K562 (cell line): ENCODE results near the gene NODAL. TPM values are rescaled to one million over a fixed set of nuclear protein-coding genes. Genes with fewer than 3 reads are reported as not detected.

Experiments used
- ARID1B ChIP-seq: fragments of 450-650 bp; IDR thresholded peaks from 2 replicates; pipeline ENCODE4 v1.6.1; 2016; ENCODE audit warnings: antibody characterized with exemption, mild to moderate bottlenecking, inconsistent platforms
- CBX3 ChIP-seq, 2 experiments: IDR thresholded peaks; 1 replicate in 1 of 2; 2 replicates in 1 of 2; pipeline ENCODE4 v1.6.1; 2012; ENCODE audit warnings: inconsistent platforms in 2 of 2, low read length in 2 of 2, borderline replicate concordance in 1 of 2, control low read depth in 1 of 2
- CREB5 ChIP-seq: fragments of 250-450 bp; sonication (Bioruptor Pico); IDR thresholded peaks from 2 replicates; pipeline ENCODE4 v1.5.0; 2020; ENCODE audit warnings: mild to moderate bottlenecking
- ETS1 ChIP-seq: conservative IDR thresholded peaks from 2 replicates; pipeline ENCODE4 v1.6.1; 2011; ENCODE audit warnings: low read depth, mild to moderate bottlenecking, low read length; ENCODE audit not compliant: control insufficient read depth
- FOXA3 ChIP-seq, 2 experiments: fragments of 450-650 bp in 1 of 2; sonication (generic) in 1 of 2; formaldehyde crosslinking; IDR thresholded peaks in 1 of 2; conservative IDR thresholded peaks in 1 of 2; 2 replicates each; pipeline versions ENCODE4 v1.4.0 to v1.8.0; 2020 to 2022; ENCODE audit warnings: mild to moderate bottlenecking in 2 of 2, missing genetic modification reagents in 1 of 2
- FOXK1 ChIP-seq: sonication (generic); formaldehyde crosslinking; IDR thresholded peaks from 2 replicates; pipeline ENCODE4 v1.8.0; 2022; ENCODE audit warnings: missing genetic modification reagents, mild to moderate bottlenecking, borderline replicate concordance
- GABPB2 ChIP-seq: fragments of 250-450 bp; sonication (Bioruptor Pico); conservative IDR thresholded peaks from 2 replicates; pipeline ENCODE4 v1.5.1; 2021; ENCODE audit warnings: mild to moderate bottlenecking
- KHSRP ChIP-seq: fragments of 450-650 bp; IDR thresholded peaks from 2 replicates; pipeline ENCODE4 v1.6.1; 2017
- MNT ChIP-seq, 2 experiments: fragments of 450-650 bp; conservative IDR thresholded peaks; 2 replicates each; pipeline ENCODE4 v1.6.1; 2017; ENCODE audit warnings: mild to moderate bottlenecking in 2 of 2, moderate library complexity in 2 of 2
- PREB ChIP-seq: sonication (generic); formaldehyde crosslinking; IDR thresholded peaks from 2 replicates; pipeline ENCODE4 v1.8.1; 2023; ENCODE audit warnings: mild to moderate bottlenecking, missing genetic modification reagents
- RNF2 ChIP-seq: sonication (generic); IDR thresholded peaks from 2 replicates; pipeline ENCODE4 v1.6.1; 2016
- SAFB ChIP-seq: fragments of 200-400 bp; formaldehyde crosslinking; IDR thresholded peaks from 2 replicates; pipeline ENCODE4 v1.6.1; 2017; ENCODE audit warnings: low read depth, low read length, borderline replicate concordance
- SAP30 ChIP-seq: fragments of 200-600 bp; sonication (generic); IDR thresholded peaks from 2 replicates; pipeline ENCODE4 v1.6.1; 2012; ENCODE audit warnings: borderline replicate concordance, low read depth, mild to moderate bottlenecking, moderate library complexity, low read length, control low read depth, inconsistent platforms; ENCODE audit not compliant: insufficient read depth, poor library complexity, severe bottlenecking
- VEZF1 ChIP-seq: fragments of 200-800 bp; sonication (Bioruptor generic); IDR thresholded peaks from 2 replicates; pipeline ENCODE4 v1.6.1; 2017; ENCODE audit warnings: missing genetic modification characterization, missing compliant biosample characterization
- ZNF253 ChIP-seq: fragments of 250-450 bp; sonication (Bioruptor Pico); conservative IDR thresholded peaks from 2 replicates; pipeline ENCODE4 v1.6.1; 2021; ENCODE audit warnings: mild to moderate bottlenecking
- ZNF263 ChIP-seq: sonication (generic); formaldehyde crosslinking; IDR thresholded peaks from 2 replicates; pipeline ENCODE4 v1.8.0; 2022; ENCODE audit warnings: mild to moderate bottlenecking, missing genetic modification reagents, borderline replicate concordance
- ZNF280B ChIP-seq: fragments of 250-450 bp; sonication (Bioruptor Pico); IDR thresholded peaks from 2 replicates; pipeline ENCODE4 v1.5.1; 2021; ENCODE audit warnings: mild to moderate bottlenecking
- polyA plus RNA-seq, 8 experiments: library from polyadenylated mRNA; depleted of rRNA in 4 of 8; stranded (reverse) in 5 of 8; unstranded in 3 of 8; fragments of >200 nt; fragmentation: Nextera tagmentation in 2 of 8; fragmentation: Illumina TruSeq in 1 of 8; extraction: Ambion mirVana in 2 of 8; extraction: Trizol in 1 of 8; gene quantifications; 2 replicates each; pipeline versions ENCODE4 v1.2.1 to v1.2.3, GENCODE V29; 2011 to 2014; ENCODE audit warnings: inconsistent platforms in 1 of 8, missing spikeins in 1 of 8
- total RNA-seq, 7 experiments: library from RNA; depleted of rRNA in 6 of 7; stranded (reverse); fragments of >200 nt in 6 of 7; fragmentation: Illumina TruSeq in 2 of 7; extraction: Trizol in 2 of 7; gene quantifications; 2 replicates each; pipeline versions ENCODE4 v1.2.1 to v1.2.3, GENCODE V29; 2011 to 2021; ENCODE audit warnings: low replicate concordance in 1 of 7

NODAL gene
- total and polyA plus RNA-seq, 9 of the 15 experiments (the other 6 are each of a cell fraction or from before 2014, with no cell fraction given): not detected

GRCh38 chr10:70405037-70405824, 36.2 kb downstream of the NODAL start (continued):
- TF ChIP-seq RNF2: peak; percentile 14; the same call in 1 of the 2 replicates
- TF ChIP-seq ZNF280B (CRISPR knock-in tag): no peak
- TF ChIP-seq ETS1: no peak
- TF ChIP-seq CREB5 (CRISPR knock-in tag): no peak
- TF ChIP-seq ARID1B: peak; percentile 65
- peak; percentile 55 for TF ChIP-seq SAP30
- peak; percentile 54 for TF ChIP-seq VEZF1 (CRISPR knock-in tag)
- TF ChIP-seq SAFB: no peak
- TF ChIP-seq MNT (conservative IDR thresholded peaks at IDR 0.05): peak; percentile 50 to 77; a peak in 3 of 4 replicates
- 0 out of 3 replicates have a peak, but pooled peaks of 1 of the 2 experiments have one; percentile 16 for TF ChIP-seq CBX3 (IDR thresholded peaks at IDR 0.05; ENCODE audit: borderline replicate concordance in 1 of 2, low read length in 2 of 2)
- peak; percentile 77 to 88; a peak in 3 of 4 replicates for TF ChIP-seq FOXA3 (CRISPR knock-in tag; conservative IDR thresholded peaks at IDR 0.05 in 1 of 2, IDR thresholded peaks at IDR 0.05 in 1 of 2)
- TF ChIP-seq GABPB2 (CRISPR knock-in tag): no peak
- peak; percentile 54; the same call in 1 of the 2 replicates for TF ChIP-seq FOXK1 (CRISPR knock-in tag)
- no peak for TF ChIP-seq PREB (CRISPR knock-in tag)
- TF ChIP-seq ZNF253 (CRISPR knock-in tag): no peak
- 0 out of 2 replicates have a peak, but pooled peaks have one; percentile 26 for TF ChIP-seq ZNF263 (CRISPR knock-in tag)
- no peak for TF ChIP-seq KHSRP
